NT2/D1 (cell line): ENCODE data around the gene IL13RA2.

Experiments used
- SUZ12 ChIP-seq: IDR thresholded peaks from 2 replicates; pipeline ENCODE4 v1.6.1; 2011; ENCODE audit not compliant: insufficient read length, insufficient read depth; ENCODE audit errors: extremely low read depth
- YY1 ChIP-seq: IDR thresholded peaks from 2 replicates; pipeline ENCODE4 v1.6.1; 2011; ENCODE audit not compliant: insufficient read length, insufficient read depth
- ZNF274 ChIP-seq: IDR thresholded peaks from 2 replicates; pipeline ENCODE4 v1.6.1; 2011; ENCODE audit warnings: mild to moderate bottlenecking, low read depth, low read length

GRCh38 chrX:114973013-114973412, 44.4 kb downstream of the IL13RA2 start:
- TF ChIP-seq SUZ12 (no peak), YY1 (no peak), ZNF274 (no peak)
